ENCODE measurements around the gene HCN2. TPM values are rescaled to one million over a fixed set of nuclear protein-coding genes. Genes with fewer than 3 reads are reported as not detected.

The HCN2 gene
- total and polyA plus RNA-seq, 2 of the 13 experiments (the other 11 are each of a cell fraction or from before 2014, with no cell fraction given) = 0.01 TPM; not detected in 1

DNA sequence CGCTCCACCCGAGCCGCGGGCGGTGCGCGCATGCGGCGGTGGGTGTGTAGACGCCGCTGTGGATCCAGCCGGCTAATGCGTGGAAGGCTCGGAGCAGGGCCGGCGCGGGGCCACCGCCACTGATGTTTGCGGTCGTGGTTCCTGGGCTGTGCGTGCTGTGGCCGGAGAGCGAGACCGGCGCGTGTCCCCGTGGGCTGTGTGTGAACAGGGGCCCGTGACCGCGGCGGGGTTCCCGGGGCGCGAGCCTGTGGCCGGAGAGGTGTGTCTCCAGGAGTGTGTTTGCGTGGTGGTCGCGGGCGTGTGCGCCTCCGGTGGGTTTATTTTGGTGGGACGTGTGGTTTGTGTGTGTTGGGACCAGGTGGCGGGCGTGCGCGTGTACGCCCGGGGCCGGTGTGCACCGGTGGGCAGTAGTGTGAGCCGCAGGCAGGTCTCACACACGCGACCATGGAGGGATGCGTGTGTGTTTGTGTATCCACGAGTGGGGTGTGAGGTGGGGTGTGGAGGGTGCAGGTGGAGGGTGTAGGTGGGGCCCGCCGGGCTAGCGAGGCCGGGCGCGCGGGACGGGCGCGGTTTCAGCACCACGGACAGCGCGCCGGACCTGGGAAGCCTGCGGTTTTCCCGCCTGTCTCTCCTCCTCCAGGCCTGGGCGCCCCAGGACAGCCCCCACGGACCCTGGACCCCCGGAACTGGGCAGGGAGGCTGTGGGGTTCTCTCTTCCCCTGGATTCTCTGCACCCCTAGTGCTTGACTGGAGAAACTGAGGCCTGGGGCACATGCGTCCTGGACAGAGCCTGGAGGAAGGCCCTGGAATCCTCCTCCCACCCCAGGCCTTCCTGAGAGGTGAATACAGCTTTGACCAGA, 1.6 kb downstream of the HCN2 start (continued):
- 0 out of 2 replicates have a peak, but pooled peaks have one; percentile 32 for TF ChIP-seq ZC3H13 (CRISPR knock-in tag; IDR thresholded peaks at IDR 0.05)
- peak; percentile 61; the same call in 1 of the 2 replicates for TF ChIP-seq ZNF280B (CRISPR knock-in tag; IDR thresholded peaks at IDR 0.05; ENCODE audit: borderline replicate concordance)
- TF ChIP-seq ZNF3 (CRISPR knock-in tag; IDR thresholded peaks at IDR 0.05) = no peak
- TF ChIP-seq ZNF317 (CRISPR knock-in tag; IDR thresholded peaks at IDR 0.05) = peak; percentile 87
- TF ChIP-seq HDAC2 (CRISPR knock-in tag; IDR thresholded peaks at IDR 0.05) = no peak
- peak; percentile 47; the same call in 1 of the 2 replicates for TF ChIP-seq ZNF746 (CRISPR knock-in tag; IDR thresholded peaks at IDR 0.05)
- TF ChIP-seq NRL (CRISPR knock-in tag; IDR thresholded peaks at IDR 0.05; ENCODE audit: borderline replicate concordance) = peak; percentile 57; the same call in 1 of the 2 replicates
- peak; percentile 58; the same call in 1 of the 2 replicates for TF ChIP-seq ZNF589 (CRISPR knock-in tag; conservative IDR thresholded peaks at IDR 0.05)
- 0 out of 2 replicates have a peak, but pooled peaks have one; percentile 27 for TF ChIP-seq NFYB (CRISPR knock-in tag; IDR thresholded peaks at IDR 0.05)
- TF ChIP-seq ZNF543 (CRISPR knock-in tag; IDR thresholded peaks at IDR 0.05) = no peak
- TF ChIP-seq, protein P1, sequence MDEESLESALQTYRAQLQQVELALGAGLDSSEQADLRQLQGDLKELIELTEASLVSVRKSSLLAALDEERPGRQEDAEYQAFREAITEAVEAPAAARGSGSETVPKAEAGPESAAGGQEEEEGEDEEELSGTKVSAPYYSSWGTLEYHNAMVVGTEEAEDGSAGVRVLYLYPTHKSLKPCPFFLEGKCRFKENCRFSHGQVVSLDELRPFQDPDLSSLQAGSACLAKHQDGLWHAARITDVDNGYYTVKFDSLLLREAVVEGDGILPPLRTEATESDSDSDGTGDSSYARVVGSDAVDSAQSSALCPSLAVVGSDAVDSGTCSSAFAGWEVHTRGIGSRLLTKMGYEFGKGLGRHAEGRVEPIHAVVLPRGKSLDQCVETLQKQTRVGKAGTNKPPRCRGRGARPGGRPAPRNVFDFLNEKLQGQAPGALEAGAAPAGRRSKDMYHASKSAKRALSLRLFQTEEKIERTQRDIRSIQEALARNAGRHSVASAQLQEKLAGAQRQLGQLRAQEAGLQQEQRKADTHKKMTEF (CRISPR knock-in tag; IDR thresholded peaks at IDR 0.05) = peak; percentile 68; the same call in 1 of the 2 replicates
- TF ChIP-seq ARHGAP35 (CRISPR knock-in tag; IDR thresholded peaks at IDR 0.05; ENCODE audit: borderline replicate concordance) = peak; percentile 55; the same call in 1 of the 2 replicates
- TF ChIP-seq ISL2 (CRISPR knock-in tag; IDR thresholded peaks at IDR 0.05) = peak; percentile 69
- TF ChIP-seq, protein P2, sequence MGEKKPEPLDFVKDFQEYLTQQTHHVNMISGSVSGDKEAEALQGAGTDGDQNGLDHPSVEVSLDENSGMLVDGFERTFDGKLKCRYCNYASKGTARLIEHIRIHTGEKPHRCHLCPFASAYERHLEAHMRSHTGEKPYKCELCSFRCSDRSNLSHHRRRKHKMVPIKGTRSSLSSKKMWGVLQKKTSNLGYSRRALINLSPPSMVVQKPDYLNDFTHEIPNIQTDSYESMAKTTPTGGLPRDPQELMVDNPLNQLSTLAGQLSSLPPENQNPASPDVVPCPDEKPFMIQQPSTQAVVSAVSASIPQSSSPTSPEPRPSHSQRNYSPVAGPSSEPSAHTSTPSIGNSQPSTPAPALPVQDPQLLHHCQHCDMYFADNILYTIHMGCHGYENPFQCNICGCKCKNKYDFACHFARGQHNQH (CRISPR knock-in tag; IDR thresholded peaks at IDR 0.05) = peak; percentile 66
- peak; percentile 72; the same call in 1 of the 2 replicates for TF ChIP-seq ZNF274 (CRISPR knock-in tag; IDR thresholded peaks at IDR 0.05)
- no peak for TF ChIP-seq MAZ (IDR thresholded peaks at IDR 0.05; ENCODE audit: borderline replicate concordance, low read depth, low read length)
- peak; percentile 53; the same call in 1 of the 2 replicates for TF ChIP-seq MAZ (CRISPR knock-in tag; IDR thresholded peaks at IDR 0.05; ENCODE audit: low read depth)
- 0 out of 2 replicates have a peak, but pooled peaks have one; percentile 24 for TF ChIP-seq YEATS2 (CRISPR knock-in tag; IDR thresholded peaks at IDR 0.05; ENCODE audit: borderline replicate concordance)
- peak; percentile 94 for TF ChIP-seq NKX3-1 (CRISPR knock-in tag; IDR thresholded peaks at IDR 0.05)
- 0 out of 2 replicates have a peak, but pooled peaks have one; percentile 37 for TF ChIP-seq BCL6 (CRISPR knock-in tag; IDR thresholded peaks at IDR 0.05)
- TF ChIP-seq TGIF2 (CRISPR knock-in tag; IDR thresholded peaks at IDR 0.05) = peak; percentile 54; the same call in 1 of the 2 replicates
- TF ChIP-seq ZNF546 (CRISPR knock-in tag; conservative IDR thresholded peaks at IDR 0.05) = peak; percentile 63; the same call in 1 of the 2 replicates
- 0 out of 2 replicates have a peak, but pooled peaks have one; percentile 55 for TF ChIP-seq ZNF329 (CRISPR knock-in tag; IDR thresholded peaks at IDR 0.05; ENCODE audit: low read depth)
- 0 out of 2 replicates have a peak, but pooled peaks have one; percentile 50 for TF ChIP-seq ZNF564 (CRISPR knock-in tag; IDR thresholded peaks at IDR 0.05)
- TF ChIP-seq ZMYM4 (CRISPR knock-in tag; IDR thresholded peaks at IDR 0.05) = 0 out of 2 replicates have a peak, but pooled peaks have one; percentile 34
- TF ChIP-seq ZNF768 (CRISPR knock-in tag; IDR thresholded peaks at IDR 0.05) = peak; percentile 68; the same call in 1 of the 2 replicates
- TF ChIP-seq ZNF44 (CRISPR knock-in tag; IDR thresholded peaks at IDR 0.05) = peak; percentile 68; the same call in 1 of the 2 replicates

Data from HepG2 (cell line).